NCI-H1092 (cell line): Measurements from ENCODE around the gene STAT2.
"Not testable (repeated sequence)": the region's sequence is repeated elsewhere in the genome, so short reads cannot be mapped to it uniquely, and the experiment has no call there.

Source experiments
- DNase-seq: peaks from one replicate; lab custom pipeline; 2025; lab: John Stamatoyannopoulos, UW

The STAT2 gene

GRCh38 chr12:56330936-56331490 lies 28.9 kb downstream of the STAT2 start:
- no peak for DNase-seq

GRCh38 chr12:56326533-56326932 lies 33.4 kb downstream of the STAT2 start:
- DNase-seq, result no peak

GRCh38 chr12:56326126-56326525 lies 33.8 kb downstream of the STAT2 start:
- DNase-seq, result no peak

- no peak for DNase-seq
Measured at GRCh38 chr12:56324206-56324605, 35.7 kb downstream of the STAT2 start.

- not testable (repeated sequence) for DNase-seq
Measured at GRCh38 chr12:56321610-56322009, 38.3 kb downstream of the STAT2 start.

GRCh38 chr12:56321027-56321426 lies 38.9 kb downstream of the STAT2 start:
- DNase-seq, result no peak

GRCh38 chr12:56317675-56318074 lies 42.2 kb downstream of the STAT2 start:
- no peak for DNase-seq

- peak; percentile 93 for DNase-seq
Measured at GRCh38 chr12:56315622-56316473, 44.1 kb downstream of the STAT2 start, which contains the start of gene CNPY2. CNPY2 (minus strand) TSS chr12:56315988; CDS start chr12:56315217, 771 bp downstream.

- DNase-seq, result no peak
Measured at GRCh38 chr12:56315249-56315621, 44.7 kb downstream of the STAT2 start.

GRCh38 chr12:56311003-56311402 lies 48.9 kb downstream of the STAT2 start:
- DNase-seq, result no peak

- DNase-seq, result no peak
Measured at GRCh38 chr12:56308714-56309113, 51.2 kb downstream of the STAT2 start.

GRCh38 chr12:56307221-56307965 lies 52.5 kb downstream of the STAT2 start:
- no peak for DNase-seq

- no peak for DNase-seq
Measured at GRCh38 chr12:56304872-56305590, 54.9 kb downstream of the STAT2 start.

- no peak for DNase-seq
Measured at GRCh38 chr12:56304276-56304675, 55.6 kb downstream of the STAT2 start.

- no peak for DNase-seq
Measured at GRCh38 chr12:56300644-56301464, 59.1 kb downstream of the STAT2 start.

- peak; percentile 96 for DNase-seq
Measured at GRCh38 chr12:56299853-56300643, 59.9 kb downstream of the STAT2 start, which contains the start of gene CS. CS (minus strand) TSS chr12:56300330; CDS start chr12:56300201, 129 bp downstream.

GRCh38 chr12:56299308-56299852 lies 60.5 kb downstream of the STAT2 start:
- DNase-seq, result no peak

- DNase-seq, result no peak
Measured at GRCh38 chr12:56298828-56299227, 61.1 kb downstream of the STAT2 start.

- DNase-seq, result no peak
Measured at GRCh38 chr12:56297400-56297799, 62.5 kb downstream of the STAT2 start.

- DNase-seq, result no peak
Measured at GRCh38 chr12:56296295-56296694, 63.6 kb downstream of the STAT2 start.
